IMR-90 (cell line): Measurements from ENCODE around the gene FADD. TPM values are rescaled to one million over a fixed set of nuclear protein-coding genes. Genes with fewer than 3 reads are reported as not detected.

ENCODE experiments used
- ATAC-seq: fragments of 200-7000 bp; cut with Tn5 transposase; 2 replicates; pipeline ENCODE4 v1.9.1; 2020; ENCODE audit warnings: low read depth, mild to moderate bottlenecking, moderate library complexity
- BruUV-seq: library from RNA; stranded (reverse); fragments of 400-500 nt; replicated peaks from 2 replicates; lab custom pipeline; 2021; lab: Mats Ljungman, UMichigan
- CTCF ChIA-PET: fragments of 300-600 bp; formaldehyde crosslinking; extraction: SDS; loops from one replicate; lab custom pipeline; 2021; ENCODE audit warnings: antibody characterized with exemption; lab: Yijun Ruan, JAX
- POLR2A ChIA-PET: fragments of 300-600 bp; sonication (Branson Sonifier 250); formaldehyde crosslinking; loops from one replicate; lab custom pipeline; 2022; ENCODE audit warnings: antibody characterized with exemption; ENCODE audit not compliant: unreplicated experiment; lab: Charles Lee
- DNase-seq: peaks from one replicate; pipeline ENCODE4 v3.0.0; 2013
- H2AFZ ChIP-seq: replicated peaks from 2 replicates; pipeline ENCODE3; 2013; ENCODE audit warnings: low read length, mild to moderate bottlenecking; ENCODE audit not compliant: poor library complexity
- H2AK5ac ChIP-seq: 2 replicates; pipeline ENCODE4 v1.6.1; 2013; ENCODE audit warnings: low read depth, low read length, inconsistent platforms
- H2AK9ac ChIP-seq: replicated peaks from 2 replicates; pipeline ENCODE3; 2013; ENCODE audit warnings: mild to moderate bottlenecking, low read depth, low read length, moderate library complexity; ENCODE audit not compliant: poor library complexity
- H2BK120ac ChIP-seq: 2 replicates; pipeline ENCODE4 v1.6.1; 2013; ENCODE audit warnings: low read depth, low read length, inconsistent platforms
- H2BK15ac ChIP-seq: 3 replicates; pipeline ENCODE4 v1.6.1; 2013; ENCODE audit warnings: low read depth, low read length, inconsistent platforms
- H2BK20ac ChIP-seq: 2 replicates; pipeline ENCODE4 v1.6.1; 2013; ENCODE audit warnings: low read depth, mild to moderate bottlenecking, inconsistent platforms, low read length, moderate library complexity
- H2BK5ac ChIP-seq: 2 replicates; pipeline ENCODE4 v1.6.1; 2013; ENCODE audit warnings: mild to moderate bottlenecking, low read depth, low read length, inconsistent platforms; ENCODE audit not compliant: poor library complexity, severe bottlenecking
- H3K14ac ChIP-seq: replicated peaks from 2 replicates; pipeline ENCODE4 v1.6.1; 2013; ENCODE audit warnings: low read depth, low read length, inconsistent platforms
- H3K18ac ChIP-seq: 2 replicates; pipeline ENCODE4 v1.6.1; 2013; ENCODE audit warnings: low read depth, low read length, control low read depth
- H3K23ac ChIP-seq: 2 replicates; pipeline ENCODE4 v1.6.1; 2013; ENCODE audit warnings: low read depth, low read length, inconsistent platforms
- H3K27ac ChIP-seq: 2 replicates; pipeline ENCODE4 v1.5.1; 2013; ENCODE audit warnings: mild to moderate bottlenecking, control low read depth, low read length; ENCODE audit not compliant: insufficient read depth
- H3K27me3 ChIP-seq: 2 replicates; pipeline ENCODE4 v1.6.1; 2013; ENCODE audit warnings: low read length; ENCODE audit not compliant: control insufficient read depth, insufficient read depth
- H3K36me3 ChIP-seq: 2 replicates; pipeline ENCODE4 v1.6.1; 2013; ENCODE audit warnings: low read length, mixed read lengths; ENCODE audit not compliant: control insufficient read depth, insufficient read depth
- H3K4ac ChIP-seq: 2 replicates; pipeline ENCODE4 v1.6.1; 2013; ENCODE audit warnings: low read depth, low read length, inconsistent platforms
- H3K4me1 ChIP-seq: 2 replicates; pipeline ENCODE4 v1.6.1; 2013; ENCODE audit warnings: low read length, mixed read lengths; ENCODE audit not compliant: control insufficient read depth, insufficient read depth
- H3K4me2 ChIP-seq: 2 replicates; pipeline ENCODE4 v1.6.1; 2013; ENCODE audit warnings: low read depth, mild to moderate bottlenecking, control low read depth, low read length, moderate library complexity
- H3K4me3 ChIP-seq: 2 replicates; pipeline ENCODE4 v1.5.1; 2013; ENCODE audit warnings: low read depth, mild to moderate bottlenecking, control low read depth, low read length, moderate library complexity; ENCODE audit not compliant: insufficient read depth
- H3K56ac ChIP-seq: 2 replicates; pipeline ENCODE4 v1.6.1; 2013; ENCODE audit warnings: low read length, inconsistent platforms; ENCODE audit not compliant: insufficient read depth; ENCODE audit errors: extremely low read depth
- H3K79me1 ChIP-seq, 2 experiments: 2 replicates each; pipeline ENCODE4 v1.6.1; 2013; ENCODE audit warnings: low read length in 2 of 2, inconsistent platforms in 1 of 2, low read depth in 1 of 2
- H3K9ac ChIP-seq: 2 replicates; pipeline ENCODE4 v1.6.1; 2013; ENCODE audit warnings: low read depth, low read length, control low read depth
- H3K9me1 ChIP-seq: 2 replicates; pipeline ENCODE4 v1.6.1; 2013; ENCODE audit warnings: low read length, inconsistent platforms; ENCODE audit not compliant: insufficient read depth
- H3K9me3 ChIP-seq: 2 replicates; pipeline ENCODE4 v1.6.1; 2013; ENCODE audit warnings: low read length; ENCODE audit not compliant: control insufficient read depth, insufficient read depth
- H4K20me1 ChIP-seq: 2 replicates; pipeline ENCODE4 v1.6.1; 2013; ENCODE audit warnings: low read length, inconsistent platforms; ENCODE audit not compliant: insufficient read depth
- H4K5ac ChIP-seq: 2 replicates; pipeline ENCODE4 v1.6.1; 2013; ENCODE audit warnings: mild to moderate bottlenecking, low read depth, low read length, control low read depth
- H4K8ac ChIP-seq, 2 experiments: 2 replicates each; pipeline ENCODE4 v1.6.1; 2013; ENCODE audit warnings: low read depth in 2 of 2, low read length in 2 of 2, control low read depth in 1 of 2, inconsistent platforms in 1 of 2
- H4K91ac ChIP-seq: 2 replicates; pipeline ENCODE4 v1.6.1; 2013; ENCODE audit warnings: low read depth, low read length, inconsistent platforms; ENCODE audit not compliant: insufficient read depth
- BHLHE40 ChIP-seq: fragments of 150-350 bp; IDR thresholded peaks from 2 replicates; pipeline ENCODE4 v1.6.1; 2016; ENCODE audit warnings: mild to moderate bottlenecking, low read depth, low read length
- CEBPB ChIP-seq: IDR thresholded peaks from 2 replicates; pipeline ENCODE4 v1.6.1; 2012; ENCODE audit warnings: low read depth, low read length, improper control_type of control experiment
- CHD1 ChIP-seq: IDR thresholded peaks from 2 replicates; pipeline ENCODE4 v1.6.1; 2012; ENCODE audit warnings: low read depth, low read length, improper control_type of control experiment
- CTCF ChIP-seq: conservative IDR thresholded peaks from 2 replicates; pipeline ENCODE4 v1.5.1; 2012; ENCODE audit warnings: mild to moderate bottlenecking, low read depth, low read length, improper control_type of control experiment
- ELK1 ChIP-seq: fragments of 150-350 bp; IDR thresholded peaks from 2 replicates; pipeline ENCODE4 v1.6.1; 2016; ENCODE audit warnings: low read depth, mild to moderate bottlenecking, low read length, moderate library complexity, borderline replicate concordance
- FOS ChIP-seq: fragments of 150-350 bp; IDR thresholded peaks from 2 replicates; pipeline ENCODE4 v1.6.1; 2016; ENCODE audit warnings: low read depth, low read length
- MAFK ChIP-seq: IDR thresholded peaks from 2 replicates; pipeline ENCODE4 v1.6.1; 2012; ENCODE audit warnings: low read depth, low read length, improper control_type of control experiment
- MAZ ChIP-seq: IDR thresholded peaks from 2 replicates; pipeline ENCODE4 v1.6.1; 2012; ENCODE audit warnings: low read depth, mild to moderate bottlenecking, low read length, improper control_type of control experiment, moderate library complexity, borderline replicate concordance
- NFE2L2 ChIP-seq: fragments of 150-350 bp; IDR thresholded peaks from 2 replicates; pipeline ENCODE4 v1.6.1; 2016; ENCODE audit warnings: low read depth, mild to moderate bottlenecking, low read length
- POLR2A ChIP-seq: IDR thresholded peaks from 2 replicates; pipeline ENCODE4 v1.6.1; 2012; ENCODE audit warnings: mild to moderate bottlenecking, low read depth, low read length
- RAD21 ChIP-seq: IDR thresholded peaks from 2 replicates; pipeline ENCODE4 v1.6.1; 2012; ENCODE audit warnings: low read length, improper control_type of control experiment
- RCOR1 ChIP-seq: IDR thresholded peaks from 2 replicates; pipeline ENCODE4 v1.6.1; 2012; ENCODE audit warnings: mild to moderate bottlenecking, low read length, improper control_type of control experiment; ENCODE audit not compliant: insufficient replicate concordance
- RFX5 ChIP-seq: IDR thresholded peaks from 2 replicates; pipeline ENCODE4 v1.8.0; 2012; ENCODE audit warnings: low read depth, mild to moderate bottlenecking, low read length, moderate library complexity
- USF2 ChIP-seq: fragments of 150-350 bp; IDR thresholded peaks from 2 replicates; pipeline ENCODE4 v1.6.1; 2017; ENCODE audit warnings: mild to moderate bottlenecking, antibody characterized with exemption, low read length, low read depth
- WGBS, 2 experiments: methylation state at CpG; one replicate each; pipeline versions ENCODE4 v1.1.5 to v1.1.7; 2013; ENCODE audit warnings: missing lambda C conversion rate in 2 of 2; ENCODE audit not compliant: insufficient read length in 1 of 2; ENCODE audit errors: extremely low coverage in 2 of 2; 5-methylcytosine and 5-hydroxymethylcytosine counted together
- dilution Hi-C: fragments of 300-500 bp; cut with HindIII; formaldehyde crosslinking; loops from one replicate; pipeline ENCODE4 v1.14.3; 2018; ENCODE audit warnings: low sequenced_read_pairs; ENCODE audit not compliant: unreplicated experiment
- in situ Hi-C: fragments of 300-500 bp; cut with MboI; formaldehyde crosslinking; loops from 3 replicates; pipeline ENCODE4 v1.14.3; 2019; ENCODE audit warnings: low sequenced_read_pairs, inconsistent platforms, mixed read lengths
- intact Hi-C: fragments of 100-400 bp; cut with micrococcal nuclease; formaldehyde crosslinking; loops from 2 replicates; pipeline ENCODE4 v1.10.0; 2022
- polyA plus RNA-seq, 3 experiments: library from polyadenylated mRNA; depleted of rRNA; stranded (reverse); fragments of >200 nt; gene quantifications; 2 replicates each; pipeline ENCODE4 v1.2.3, GENCODE V29; 2012; ENCODE audit warnings: low replicate concordance in 1 of 3
- total RNA-seq: library from RNA; depleted of rRNA; stranded (reverse); fragments of >200 nt; gene quantifications from 2 replicates; pipeline ENCODE4 v1.2.3, GENCODE V29; 2012

The FADD gene
- total and polyA plus RNA-seq, 2 of the 4 experiments (the other 2 are of a cell fraction): 38.1 to 44.4 TPM

- H2BK5ac ChIP-seq: peak overlapping the region; percentile 55
- H3K36me3 ChIP-seq: no peaks in the 10 kb centered on the region
- H3K9me3 ChIP-seq: no peaks in the 10 kb centered on the region
- no peak overlapping the region for H4K5ac ChIP-seq
- in situ Hi-C loops: loop anchor here (5.0 to 25.0 kb wide), 4 partner anchors 283 to 1083 kb away; no protein-coding TSS in a partner anchor
- POLR2A ChIA-PET: no interaction called here
- no TSS peak for BruUV-seq
- DNase-seq (no peak), ATAC-seq (no peak)
- no peak for TF ChIP-seq MAZ
- TF ChIP-seq USF2: no peak
- TF ChIP-seq RFX5: no peak
- no peak for TF ChIP-seq CTCF
- no peak for TF ChIP-seq ELK1
- TF ChIP-seq POLR2A: no peak
- TF ChIP-seq BHLHE40: no peak
- TF ChIP-seq CEBPB: no peak
- no peak for TF ChIP-seq CHD1
- no peak for TF ChIP-seq RAD21
- no peak for TF ChIP-seq RCOR1
- TF ChIP-seq NFE2L2: no peak
- TF ChIP-seq MAFK: no peak
- no peak for TF ChIP-seq FOS
- WGBS, 2 experiments: 68 to 100% methylated on average over 2 to 3 of the region's 3 CpGs
- H2BK120ac ChIP-seq: no peak overlapping the region
- intact Hi-C loops: no loop called here
- H2BK20ac ChIP-seq: no peak overlapping the region
- H2AK9ac ChIP-seq: no peak overlapping the region
- no peak overlapping the region for H3K14ac ChIP-seq
- H2BK15ac ChIP-seq: no peak overlapping the region
- dilution Hi-C loops: no loop called here
- no peak overlapping the region for H3K18ac ChIP-seq
- H2AK5ac ChIP-seq: no peak overlapping the region
- no peak overlapping the region for H4K91ac ChIP-seq
- CTCF ChIA-PET: interaction anchor here (0.6 to 1.8 kb wide), 3 partner anchors 212 to 487 kb away, joined by 3 to 7 read pairs (median 7); no protein-coding TSS in a partner anchor
- H3K4me2 ChIP-seq: no peak overlapping the region
- H4K20me1 ChIP-seq: no peaks in the 10 kb centered on the region
- no peak overlapping the region for H3K4ac ChIP-seq
- 0 out of 2 replicates have a peak, but pooled peaks cover 7% of the 10 kb centered on the region for H3K9me1 ChIP-seq
- H3K4me1 ChIP-seq: no peaks in the 10 kb centered on the region; the same call in 1 of the 2 replicates
- H3K23ac ChIP-seq: no peak overlapping the region
- no peaks in the 10 kb centered on the region for H3K79me1 ChIP-seq
- no peak overlapping the region for H3K4me3 ChIP-seq
- H3K27me3 ChIP-seq: peaks cover 2% of the 10 kb centered on the region; the same call in 1 of the 2 replicates
- no peak overlapping the region for H3K9ac ChIP-seq
- H3K27ac ChIP-seq: no peak overlapping the region
- no peak overlapping the region for H3K56ac ChIP-seq
- no peak overlapping the region for H4K8ac ChIP-seq
- H2AFZ ChIP-seq: no peak overlapping the region
These were observed 8.0 kb upstream of the FADD start for GRCh38 chr11:70194792-70195791.
